ENCODE measurements around the gene TUBB2A.

TUBB2A gene

GRCh38 chr6:3125815-3126214, 31.5 kb downstream of the TUBB2A start:
- H2BK12ac ChIP-seq (ENCODE audit: low read length) = no peak overlapping the region
- no peak overlapping the region for H2BK120ac ChIP-seq (ENCODE audit: low read depth, low read length)
- no peak overlapping the region for H3K4me2 ChIP-seq (ENCODE audit: insufficient read depth, low read length, poor library complexity, severe bottlenecking)
- no peak overlapping the region for H4K8ac ChIP-seq (ENCODE audit: low read depth, low read length)
- no peaks in the 10 kb centered on the region for H3K9me3 ChIP-seq (replicated peaks in 1 of 2; ENCODE audit: control insufficient read depth in 2 of 2, insufficient read depth in 1 of 2, low read depth in 1 of 2, low read length in 2 of 2)
- no peak overlapping the region for H2BK15ac ChIP-seq (ENCODE audit: low read length)
- no peak overlapping the region for H3K23ac ChIP-seq (ENCODE audit: low read depth, low read length, poor library complexity)
- no CpG with 5 or more reads among the region's 2 CpGs for WGBS, 2 donors (ENCODE audit: extremely low coverage in 2 of 2, insufficient read length in 2 of 2, insufficient replicate concordance in 1 of 2)
- H2AFZ ChIP-seq (ENCODE audit: low read length) = no peak overlapping the region
- H3K14ac ChIP-seq (ENCODE audit: low read length) = no peak overlapping the region
- DNase-seq (ENCODE audit: low spot score) = no peak
- H2AK5ac ChIP-seq (ENCODE audit: low read depth, low read length) = no peak overlapping the region
- H3K4me3 ChIP-seq (ENCODE audit: low read length in 2 of 2) = no peak overlapping the region
- no peaks in the 10 kb centered on the region for H3K27me3 ChIP-seq (ENCODE audit: control insufficient read depth in 3 of 3, insufficient read depth in 3 of 3, low read depth in 1 of 3, low read length in 3 of 3)
- no peak overlapping the region for H3K27ac ChIP-seq (replicated peaks; ENCODE audit: low read length)
- no peak overlapping the region for H3K18ac ChIP-seq (ENCODE audit: low read length)
- no peaks in the 10 kb centered on the region for H3K79me1 ChIP-seq (ENCODE audit: low read depth, low read length)
- H3K4me1 ChIP-seq (ENCODE audit: control insufficient read depth in 2 of 2, insufficient read depth in 1 of 2, low read depth in 1 of 2, low read length in 2 of 2) = peaks cover 0 to 2% of the 10 kb centered on the region in 2 donors
- no peak overlapping the region for H4K91ac ChIP-seq (ENCODE audit: low read depth, low read length, poor library complexity)
- no peak overlapping the region for H2BK5ac ChIP-seq (ENCODE audit: low read length)
- H3K9ac ChIP-seq (ENCODE audit: low read depth, low read length, poor library complexity) = peak overlapping the region; percentile 39
- H3K4ac ChIP-seq (ENCODE audit: low read length) = no peak overlapping the region
- H3K36me3 ChIP-seq (replicated peaks in 1 of 2; ENCODE audit: control insufficient read depth in 2 of 2, insufficient read depth in 2 of 2, low read length in 2 of 2) = peaks cover 26 to 55% of the 10 kb centered on the region in 2 donors

DNA sequence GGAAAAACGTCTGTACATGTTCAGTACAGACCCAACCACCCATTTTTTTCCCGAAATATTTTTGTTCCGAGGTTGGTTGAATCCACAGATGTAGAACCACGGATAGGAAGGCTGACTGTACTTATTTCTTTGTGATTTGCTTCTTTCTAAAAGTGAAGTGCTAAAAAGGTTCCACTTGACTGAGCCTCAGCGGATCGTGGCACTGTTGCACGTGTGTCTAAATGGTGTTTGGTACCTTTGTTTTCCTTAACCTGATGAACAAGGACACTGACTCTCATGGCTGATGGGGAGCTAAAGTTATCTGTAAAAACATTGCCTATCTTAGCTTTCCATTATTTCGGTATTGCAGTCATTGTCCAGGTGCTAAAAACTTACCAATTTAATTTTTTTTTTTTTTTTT, 32.7 kb downstream of the TUBB2A start:
- DNase-seq (ENCODE audit: low spot score) = no peak
- H4K91ac ChIP-seq (ENCODE audit: low read depth, low read length, poor library complexity) = no peak overlapping the region
- H3K4me1 ChIP-seq (ENCODE audit: control insufficient read depth in 2 of 2, insufficient read depth in 1 of 2, low read depth in 1 of 2, low read length in 2 of 2) = peaks cover 0 to 3% of the 10 kb centered on the region in 2 donors
- no peak overlapping the region for H3K23ac ChIP-seq (ENCODE audit: low read depth, low read length, poor library complexity)
- no peak overlapping the region for H2AFZ ChIP-seq (ENCODE audit: low read length)
- H3K79me1 ChIP-seq (ENCODE audit: low read depth, low read length) = no peaks in the 10 kb centered on the region
- no peak overlapping the region for H2BK12ac ChIP-seq (ENCODE audit: low read length)
- no CpG with 5 or more reads among the region's 8 CpGs for WGBS, 2 donors (ENCODE audit: extremely low coverage in 2 of 2, insufficient read length in 2 of 2, insufficient replicate concordance in 1 of 2)
- no peak overlapping the region for H3K4ac ChIP-seq (ENCODE audit: low read length)
- no peak overlapping the region for H3K4me2 ChIP-seq (ENCODE audit: insufficient read depth, low read length, poor library complexity, severe bottlenecking)
- H3K27me3 ChIP-seq (ENCODE audit: control insufficient read depth in 3 of 3, insufficient read depth in 3 of 3, low read depth in 1 of 3, low read length in 3 of 3) = no peaks in the 10 kb centered on the region
- no peak overlapping the region for H3K14ac ChIP-seq (ENCODE audit: low read length)
- no peak overlapping the region for H4K8ac ChIP-seq (ENCODE audit: low read depth, low read length)
- no peak overlapping the region for H3K18ac ChIP-seq (ENCODE audit: low read length)
- H2BK5ac ChIP-seq (ENCODE audit: low read length) = no peak overlapping the region
- no peak overlapping the region for H3K4me3 ChIP-seq (ENCODE audit: low read length in 2 of 2)
- no peaks in the 10 kb centered on the region for H3K9me3 ChIP-seq (replicated peaks in 1 of 2; ENCODE audit: control insufficient read depth in 2 of 2, insufficient read depth in 1 of 2, low read depth in 1 of 2, low read length in 2 of 2)
- no peak overlapping the region for H2BK120ac ChIP-seq (ENCODE audit: low read depth, low read length)
- H3K9ac ChIP-seq (ENCODE audit: low read depth, low read length, poor library complexity) = no peak overlapping the region
- no peak overlapping the region for H2AK5ac ChIP-seq (ENCODE audit: low read depth, low read length)
- no peak overlapping the region for H3K27ac ChIP-seq (replicated peaks; ENCODE audit: low read length)
- H3K36me3 ChIP-seq (replicated peaks in 1 of 2; ENCODE audit: control insufficient read depth in 2 of 2, insufficient read depth in 2 of 2, low read length in 2 of 2) = peaks cover 17 to 51% of the 10 kb centered on the region in 2 donors
- no peak overlapping the region for H2BK15ac ChIP-seq (ENCODE audit: low read length)

GRCh38 chr6:3122823-3123182, 34.5 kb downstream of the TUBB2A start:
- no CpG with 5 or more reads among the region's 9 CpGs for WGBS, 2 donors (ENCODE audit: extremely low coverage in 2 of 2, insufficient read length in 2 of 2, insufficient replicate concordance in 1 of 2)
- Histone ChIP-seq H3K27ac (replicated peaks; ENCODE audit: low read length) (no peak overlapping the region), H2AFZ (ENCODE audit: low read length) (no peak overlapping the region)

GRCh38 chr6:3120765-3121089, 36.6 kb downstream of the TUBB2A start:
- H2BK5ac ChIP-seq (ENCODE audit: low read length) = no peak overlapping the region
- no peaks in the 10 kb centered on the region for H3K79me1 ChIP-seq (ENCODE audit: low read depth, low read length)
- no peak overlapping the region for H2BK12ac ChIP-seq (ENCODE audit: low read length)
- no peak overlapping the region for H3K23ac ChIP-seq (ENCODE audit: low read depth, low read length, poor library complexity)
- no peak overlapping the region for H3K27ac ChIP-seq (replicated peaks; ENCODE audit: low read length)
- no peak overlapping the region for H3K4me3 ChIP-seq (ENCODE audit: low read length in 2 of 2)
- H2AK5ac ChIP-seq (ENCODE audit: low read depth, low read length) = no peak overlapping the region
- H3K9ac ChIP-seq (ENCODE audit: low read depth, low read length, poor library complexity) = no peak overlapping the region
- no peak for DNase-seq (ENCODE audit: low spot score)
- WGBS, 2 donors (ENCODE audit: extremely low coverage in 2 of 2, insufficient read length in 2 of 2, insufficient replicate concordance in 1 of 2) = no CpG with 5 or more reads among the region's 5 CpGs
- peaks cover 1 to 11% of the 10 kb centered on the region in 2 donors for H3K4me1 ChIP-seq (ENCODE audit: control insufficient read depth in 2 of 2, insufficient read depth in 1 of 2, low read depth in 1 of 2, low read length in 2 of 2)
- H3K27me3 ChIP-seq (ENCODE audit: control insufficient read depth in 3 of 3, insufficient read depth in 3 of 3, low read depth in 1 of 3, low read length in 3 of 3) = no peaks in the 10 kb centered on the region
- no peaks in the 10 kb centered on the region for H3K9me3 ChIP-seq (replicated peaks in 1 of 2; ENCODE audit: control insufficient read depth in 2 of 2, insufficient read depth in 1 of 2, low read depth in 1 of 2, low read length in 2 of 2)
- H3K36me3 ChIP-seq (replicated peaks in 1 of 2; ENCODE audit: control insufficient read depth in 2 of 2, insufficient read depth in 2 of 2, low read length in 2 of 2) = peaks cover 2 to 20% of the 10 kb centered on the region in 2 donors
- no peak overlapping the region for H2BK15ac ChIP-seq (ENCODE audit: low read length)
- H2AFZ ChIP-seq (ENCODE audit: low read length) = no peak overlapping the region
- no peak overlapping the region for H4K8ac ChIP-seq (ENCODE audit: low read depth, low read length)
- H2BK120ac ChIP-seq (ENCODE audit: low read depth, low read length) = no peak overlapping the region
- H3K4me2 ChIP-seq (ENCODE audit: insufficient read depth, low read length, poor library complexity, severe bottlenecking) = no peak overlapping the region
- H3K4ac ChIP-seq (ENCODE audit: low read length) = no peak overlapping the region
- H4K91ac ChIP-seq (ENCODE audit: low read depth, low read length, poor library complexity) = no peak overlapping the region
- H3K14ac ChIP-seq (ENCODE audit: low read length) = no peak overlapping the region
- no peak overlapping the region for H3K18ac ChIP-seq (ENCODE audit: low read length)

More at GRCh38 chr6:3122823-3123182, 34.5 kb downstream of the TUBB2A start:
- Histone ChIP-seq H3K9me3 (replicated peaks in 1 of 2; ENCODE audit: control insufficient read depth in 2 of 2, insufficient read depth in 1 of 2, low read depth in 1 of 2, low read length in 2 of 2) (no peaks in the 10 kb centered on the region), H3K14ac (ENCODE audit: low read length) (no peak overlapping the region), H2BK120ac (ENCODE audit: low read depth, low read length) (no peak overlapping the region), H4K8ac (ENCODE audit: low read depth, low read length) (no peak overlapping the region), H3K36me3 (replicated peaks in 1 of 2; ENCODE audit: control insufficient read depth in 2 of 2, insufficient read depth in 2 of 2, low read length in 2 of 2) (peaks cover 5 to 32% of the 10 kb centered on the region in 2 donors), H3K4me3 (ENCODE audit: low read length in 2 of 2) (no peak overlapping the region), H3K4ac (ENCODE audit: low read length) (no peak overlapping the region), H2BK5ac (ENCODE audit: low read length) (no peak overlapping the region), H4K91ac (ENCODE audit: low read depth, low read length, poor library complexity) (no peak overlapping the region), H2BK15ac (ENCODE audit: low read length) (no peak overlapping the region), H2BK12ac (ENCODE audit: low read length) (no peak overlapping the region), H3K4me2 (ENCODE audit: insufficient read depth, low read length, poor library complexity, severe bottlenecking) (no peak overlapping the region), H3K27me3 (ENCODE audit: control insufficient read depth in 3 of 3, insufficient read depth in 3 of 3, low read depth in 1 of 3, low read length in 3 of 3) (no peaks in the 10 kb centered on the region), H2AK5ac (ENCODE audit: low read depth, low read length) (no peak overlapping the region), H3K18ac (ENCODE audit: low read length) (no peak overlapping the region), H3K23ac (ENCODE audit: low read depth, low read length, poor library complexity) (no peak overlapping the region), H3K4me1 (ENCODE audit: control insufficient read depth in 2 of 2, insufficient read depth in 1 of 2, low read depth in 1 of 2, low read length in 2 of 2) (peaks cover 1 to 6% of the 10 kb centered on the region in 2 donors), H3K9ac (ENCODE audit: low read depth, low read length, poor library complexity) (no peak overlapping the region), H3K79me1 (ENCODE audit: low read depth, low read length) (no peaks in the 10 kb centered on the region)
- no peak for DNase-seq (ENCODE audit: low spot score)
